Suppressor macrophage treated with lipopolysaccharide for 1 hour (primary cell): ENCODE results near the gene KIF12.
A peak's percentile ranks its signal among the peaks of the same experiment; 100 is the strongest.
"Not testable (repeated sequence)": the region's sequence is repeated elsewhere in the genome, so short reads cannot be mapped to it uniquely, and the experiment has no call there.

ENCODE experiments used
- DNase-seq, 3 donors: peaks; one replicate each; pipeline ENCODE4 v3.0.0-alpha.2; 2020 to 2022

The KIF12 gene

GRCh38 chr9:114061292-114061691, 37.8 kb downstream of the KIF12 start:
- no peak for DNase-seq

GRCh38 chr9:114060711-114061110, 38.4 kb downstream of the KIF12 start:
- DNase-seq = no peak

GRCh38 chr9:114060070-114060469, 39.0 kb downstream of the KIF12 start:
- DNase-seq = no peak

GRCh38 chr9:114059047-114059803, 39.9 kb downstream of the KIF12 start:
- no peak for DNase-seq

GRCh38 chr9:114058688-114059046, 40.4 kb downstream of the KIF12 start:
- no peak for DNase-seq

- no peak for DNase-seq
These were observed 41.8 kb downstream of the KIF12 start for GRCh38 chr9:114057161-114057885.

- DNase-seq = no peak
These were observed 42.6 kb downstream of the KIF12 start for GRCh38 chr9:114056527-114056926.

GRCh38 chr9:114055894-114056293, 43.2 kb downstream of the KIF12 start:
- no peak for DNase-seq

GRCh38 chr9:114055061-114055460, 44.0 kb downstream of the KIF12 start:
- no peak for DNase-seq

- DNase-seq = no peak
These were observed 44.9 kb downstream of the KIF12 start for GRCh38 chr9:114054191-114054690.

GRCh38 chr9:114053246-114054005, 45.7 kb downstream of the KIF12 start:
- no peak for DNase-seq

- DNase-seq = no peak
These were observed 47.4 kb downstream of the KIF12 start for GRCh38 chr9:114051706-114052105.

GRCh38 chr9:114051281-114051680, 47.8 kb downstream of the KIF12 start:
- DNase-seq = no peak

GRCh38 chr9:114050646-114051045, 48.4 kb downstream of the KIF12 start:
- no peak for DNase-seq

- DNase-seq = no peak
These were observed 48.9 kb downstream of the KIF12 start for GRCh38 chr9:114050226-114050568.

- DNase-seq = no peak
These were observed 49.5 kb downstream of the KIF12 start for GRCh38 chr9:114049441-114050225.

GRCh38 chr9:114048533-114049415, 50.3 kb downstream of the KIF12 start:
- no peak for DNase-seq

- peak; percentile 8 to 24 (median 23) for DNase-seq
These were observed 51.4 kb downstream of the KIF12 start for GRCh38 chr9:114047717-114048116.

- DNase-seq = no peak
These were observed 52.2 kb downstream of the KIF12 start for GRCh38 chr9:114046875-114047274.

GRCh38 chr9:114046237-114046755, 52.8 kb downstream of the KIF12 start:
- no peak for DNase-seq

- not testable (repeated sequence) for DNase-seq
These were observed 55.4 kb downstream of the KIF12 start for GRCh38 chr9:114043660-114044059.
